Epithelial cell of proximal tubule (primary cell): Measurements from ENCODE around the gene GSTO2. TPM values are rescaled to one million over a fixed set of nuclear protein-coding genes. Genes with fewer than 3 reads are reported as not detected.

ENCODE experiments used
- DNase-seq: peaks from one replicate; pipeline ENCODE4 v3.0.0-alpha.2; 2011; ENCODE audit warnings: low read depth
- H3K4me3 ChIP-seq: 2 replicates; pipeline ENCODE4 v1.5.1; 2011; ENCODE audit warnings: low read depth, mild to moderate bottlenecking, low read length
- CTCF ChIP-seq: conservative IDR thresholded peaks from 2 replicates; pipeline ENCODE4 v1.5.1; 2012; ENCODE audit warnings: low read depth, mild to moderate bottlenecking, low read length
- total RNA-seq: library from RNA; depleted of rRNA; stranded (reverse); fragments of >200 nt; gene quantifications from 2 replicates; pipeline ENCODE4 v1.2.3, GENCODE V29; 2015

Gene GSTO2
- total RNA-seq, 1 donor from 2014 or later, result 9.5 TPM

GRCh38 chr10:104331208-104331838 lies 62.3 kb downstream of the GSTO2 start:
- no peak for DNase-seq
- H3K4me3 ChIP-seq, result peak overlapping the region; percentile 2
- no peak for TF ChIP-seq CTCF

GRCh38 chr10:104332243-104333031 lies 63.5 kb downstream of the GSTO2 start:
- DNase-seq, result no peak
- no peak overlapping the region for H3K4me3 ChIP-seq
- TF ChIP-seq CTCF, result no peak

- no peak overlapping the region for H3K4me3 ChIP-seq
- TF ChIP-seq CTCF, result no peak
- no peak for DNase-seq
Measured at GRCh38 chr10:104333032-104333727, 64.2 kb downstream of the GSTO2 start.

- TF ChIP-seq CTCF, result no peak
- no peak for DNase-seq
- no peak overlapping the region for H3K4me3 ChIP-seq
Measured at GRCh38 chr10:104333728-104334373, 64.9 kb downstream of the GSTO2 start.

GRCh38 chr10:104334561-104334960 lies 65.6 kb downstream of the GSTO2 start:
- no peak overlapping the region for H3K4me3 ChIP-seq
- no peak for DNase-seq
- TF ChIP-seq CTCF, result no peak

DNA sequence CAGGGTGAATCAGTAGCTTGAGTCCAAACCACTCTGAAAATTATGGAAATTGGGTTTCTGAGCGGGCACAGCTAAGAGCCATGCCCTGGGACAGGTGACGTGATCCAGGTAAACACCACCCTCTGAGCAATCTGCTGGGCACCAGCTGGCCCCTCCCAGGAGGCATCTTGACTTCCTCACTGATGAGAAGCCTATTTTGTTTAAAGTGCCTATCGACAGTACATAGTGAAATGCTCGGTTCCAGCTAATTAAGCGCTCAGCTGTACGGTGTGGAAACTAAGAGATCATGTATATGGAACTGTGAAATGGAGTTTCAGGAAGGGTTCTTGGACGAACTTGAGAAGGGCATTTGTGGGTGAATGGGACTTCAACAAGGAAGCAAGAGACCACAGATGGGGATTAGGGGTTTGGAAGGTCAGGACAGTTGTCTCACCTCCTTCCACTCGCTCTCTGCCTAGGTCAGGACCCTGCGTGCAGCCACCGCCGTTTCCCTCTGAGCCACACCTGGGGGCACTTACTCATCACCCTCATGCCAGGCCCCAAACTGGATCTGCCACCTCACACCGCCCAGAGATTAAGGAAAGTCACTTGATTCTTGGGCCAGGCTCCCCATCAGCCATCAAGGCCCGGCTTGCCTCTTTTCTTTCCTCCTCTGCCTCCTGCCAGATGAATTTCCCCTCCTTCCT lies 66.1 kb downstream of the GSTO2 start:
- no peak for DNase-seq
- no peak for TF ChIP-seq CTCF
- H3K4me3 ChIP-seq, result no peak overlapping the region
